ENCODE data around the gene CACNA1C. TPM values are rescaled to one million over a fixed set of nuclear protein-coding genes. Genes with fewer than 3 reads are reported as not detected.

CACNA1C gene
- total RNA-seq, 2 experiments from 2014 or later = 0.69 to 1.4 TPM

GRCh38 chr12:2475984-2476383 is 423.2 kb downstream of the CACNA1C start:
- ChIA-PET CTCF (ENCODE audit: unreplicated experiment) (no interaction called here), POLR2A (no interaction called here)
- no peaks in the 10 kb centered on the region for H3K9me3 ChIP-seq (ENCODE audit: low read length)
- intact Hi-C loops (cut with micrococcal nuclease; ENCODE audit: unreplicated experiment) = no loop called here
- TF ChIP-seq CTCF (conservative IDR thresholded peaks at IDR 0.05; ENCODE audit: low read length) = no peak
- no peaks in the 10 kb centered on the region for H3K4me1 ChIP-seq (ENCODE audit: insufficient read depth, low read length, poor library complexity, severe bottlenecking)
- no peak overlapping the region for H3K4me2 ChIP-seq (ENCODE audit: low read length)
- no TSS peak for BruUV-seq (replicated peaks)
- H3K27ac ChIP-seq (ENCODE audit: low read depth, low read length, poor library complexity, severe bottlenecking) = no peak overlapping the region
- H3K9me2 ChIP-seq (ENCODE audit: insufficient read depth, low read length) = no peaks in the 10 kb centered on the region
- H2AFZ ChIP-seq (ENCODE audit: low read length) = no peak overlapping the region
- no peak for DNase-seq (ENCODE audit: low spot score)
- no peaks in the 10 kb centered on the region for H4K20me1 ChIP-seq (ENCODE audit: insufficient read depth, low read length)
- H3K79me2 ChIP-seq (ENCODE audit: insufficient read depth, low read depth, low read length) = no peaks in the 10 kb centered on the region
- no peak overlapping the region for H3K4me3 ChIP-seq (ENCODE audit: low read depth, low read length, poor library complexity, severe bottlenecking)
- H3K36me3 ChIP-seq (ENCODE audit: insufficient read depth, low read length) = no peaks in the 10 kb centered on the region

- H3K9me3 ChIP-seq (ENCODE audit: low read length) = no peaks in the 10 kb centered on the region
- no TSS peak for BruUV-seq (replicated peaks)
- no peak overlapping the region for H3K27ac ChIP-seq (ENCODE audit: low read depth, low read length, poor library complexity, severe bottlenecking)
- H2AFZ ChIP-seq (ENCODE audit: low read length) = no peak overlapping the region
- no peaks in the 10 kb centered on the region for H4K20me1 ChIP-seq (ENCODE audit: insufficient read depth, low read length)
- H3K9me2 ChIP-seq (ENCODE audit: insufficient read depth, low read length) = no peaks in the 10 kb centered on the region
- no peak overlapping the region for H3K4me2 ChIP-seq (ENCODE audit: low read length)
- POLR2A ChIA-PET = no interaction called here
- H3K4me3 ChIP-seq (ENCODE audit: low read depth, low read length, poor library complexity, severe bottlenecking) = no peak overlapping the region
- H3K79me2 ChIP-seq (ENCODE audit: insufficient read depth, low read depth, low read length) = no peaks in the 10 kb centered on the region
- no peak for DNase-seq (ENCODE audit: low spot score)
- TF ChIP-seq CTCF (conservative IDR thresholded peaks at IDR 0.05; ENCODE audit: low read length) (no peak), EZH2phosphoT487 (IDR thresholded peaks at IDR 0.05; ENCODE audit: borderline replicate concordance, low read depth, low read length) (no peak)
- H3K4me1 ChIP-seq (ENCODE audit: insufficient read depth, low read length, poor library complexity, severe bottlenecking) = no peaks in the 10 kb centered on the region
- no peaks in the 10 kb centered on the region for H3K36me3 ChIP-seq (ENCODE audit: insufficient read depth, low read length)
- CTCF ChIA-PET (ENCODE audit: unreplicated experiment) = no interaction called here
- intact Hi-C loops (cut with micrococcal nuclease; ENCODE audit: unreplicated experiment) = no loop called here
Measured at GRCh38 chr12:2477009-2477766, 424.4 kb downstream of the CACNA1C start.

GRCh38 chr12:2479851-2480535 is 427.2 kb downstream of the CACNA1C start:
- no peaks in the 10 kb centered on the region for H3K79me2 ChIP-seq (ENCODE audit: insufficient read depth, low read depth, low read length)
- no peaks in the 10 kb centered on the region for H3K4me1 ChIP-seq (ENCODE audit: insufficient read depth, low read length, poor library complexity, severe bottlenecking)
- no peaks in the 10 kb centered on the region for H4K20me1 ChIP-seq (ENCODE audit: insufficient read depth, low read length)
- intact Hi-C loops (cut with micrococcal nuclease; ENCODE audit: unreplicated experiment) = no loop called here
- no peaks in the 10 kb centered on the region for H3K9me2 ChIP-seq (ENCODE audit: insufficient read depth, low read length)
- no peaks in the 10 kb centered on the region for H3K36me3 ChIP-seq (ENCODE audit: insufficient read depth, low read length)
- BruUV-seq (replicated peaks) = no TSS peak
- no peaks in the 10 kb centered on the region for H3K9me3 ChIP-seq (ENCODE audit: low read length)
- ChIA-PET POLR2A (no interaction called here), CTCF (ENCODE audit: unreplicated experiment) (no interaction called here)
- TF ChIP-seq CTCF (conservative IDR thresholded peaks at IDR 0.05; ENCODE audit: low read length) (no peak), EZH2phosphoT487 (IDR thresholded peaks at IDR 0.05; ENCODE audit: borderline replicate concordance, low read depth, low read length) (no peak)
- H3K4me2 ChIP-seq (ENCODE audit: low read length) = no peak overlapping the region
- no peak overlapping the region for H3K27ac ChIP-seq (ENCODE audit: low read depth, low read length, poor library complexity, severe bottlenecking)
- no peak overlapping the region for H3K4me3 ChIP-seq (ENCODE audit: low read depth, low read length, poor library complexity, severe bottlenecking)
- DNase-seq (ENCODE audit: low spot score) = no peak
- no peak overlapping the region for H2AFZ ChIP-seq (ENCODE audit: low read length)
